Ishikawa (cell line): Measurements from ENCODE around the gene SYS1.

Experiments used
- CEBPB ChIP-seq: IDR thresholded peaks from 2 replicates; pipeline ENCODE4 v1.6.1; 2012
- CREB1 ChIP-seq: IDR thresholded peaks from 2 replicates; pipeline ENCODE4 v1.6.1; 2012; ENCODE audit warnings: low read depth
- EGR1 ChIP-seq: IDR thresholded peaks from 2 replicates; pipeline ENCODE4 v1.6.1; 2012
- EP300 ChIP-seq: IDR thresholded peaks from 2 replicates; pipeline ENCODE4 v1.6.1; 2012; ENCODE audit warnings: borderline replicate concordance
- FOXM1 ChIP-seq: IDR thresholded peaks from 2 replicates; pipeline ENCODE4 v1.6.1; 2012; ENCODE audit warnings: low read depth, borderline replicate concordance
- MAX ChIP-seq: IDR thresholded peaks from 2 replicates; pipeline ENCODE4 v1.6.1; 2012
- NFIC ChIP-seq: IDR thresholded peaks from 2 replicates; pipeline ENCODE4 v1.6.1; 2012
- RAD21 ChIP-seq: IDR thresholded peaks from 2 replicates; pipeline ENCODE4 v1.6.1; 2012; ENCODE audit warnings: low read depth
- REST ChIP-seq: IDR thresholded peaks from 2 replicates; pipeline ENCODE4 v1.6.1; 2012; ENCODE audit warnings: low read depth, mild to moderate bottlenecking
- TAF1 ChIP-seq: IDR thresholded peaks from 2 replicates; pipeline ENCODE4 v1.6.1; 2012; ENCODE audit warnings: low read depth, mild to moderate bottlenecking
- TCF12 ChIP-seq: IDR thresholded peaks from 2 replicates; pipeline ENCODE4 v1.6.1; 2012; ENCODE audit warnings: low read depth
- TEAD4 ChIP-seq: IDR thresholded peaks from 2 replicates; pipeline ENCODE4 v1.6.1; 2012
- USF1 ChIP-seq: IDR thresholded peaks from 2 replicates; pipeline ENCODE4 v1.6.1; 2012
- YY1 ChIP-seq: IDR thresholded peaks from 2 replicates; pipeline ENCODE4 v1.6.1; 2012; ENCODE audit warnings: low read depth
- ZBTB7A ChIP-seq: IDR thresholded peaks from 2 replicates; pipeline ENCODE4 v1.6.1; 2012; ENCODE audit warnings: low read depth

SYS1 gene

GRCh38 chr20:45362804-45363610, at the start of gene SYS1:
SYS1 (plus strand) TSS chr20:45363156; CDS start chr20:45363532, 376 bp downstream.
- TF ChIP-seq EP300 = peak; percentile 27; the same call in 1 of the 2 replicates
- TF ChIP-seq ZBTB7A = no peak
- TF ChIP-seq TCF12 = peak; percentile 33; the same call in 1 of the 2 replicates
- 0 out of 2 replicates have a peak, but pooled peaks have one; percentile 15 for TF ChIP-seq EGR1
- no peak for TF ChIP-seq FOXM1
- TF ChIP-seq NFIC = no peak
- peak; percentile 83 for TF ChIP-seq RAD21
- no peak for TF ChIP-seq REST
- peak; percentile 67 for TF ChIP-seq MAX
- peak; percentile 49 for TF ChIP-seq YY1
- peak; percentile 34; the same call in 1 of the 2 replicates for TF ChIP-seq CEBPB
- TF ChIP-seq USF1 = 0 out of 2 replicates have a peak, but pooled peaks have one; percentile 4
- TF ChIP-seq TEAD4 = peak; percentile 5; the same call in 1 of the 2 replicates
- no peak for TF ChIP-seq CREB1
- TF ChIP-seq TAF1 = peak; percentile 71

GRCh38 chr20:45313943-45314342, 49.0 kb upstream of the SYS1 start:
- TF ChIP-seq EGR1 (no peak), NFIC (no peak), TAF1 (no peak), USF1 (no peak), TCF12 (no peak), FOXM1 (no peak), MAX (no peak), ZBTB7A (no peak), EP300 (no peak), RAD21 (no peak), CREB1 (no peak), REST (no peak), CEBPB (no peak), YY1 (no peak), TEAD4 (no peak)

- no peak for TF ChIP-seq REST
- no peak for TF ChIP-seq CEBPB
- no peak for TF ChIP-seq TCF12
- no peak for TF ChIP-seq FOXM1
- TF ChIP-seq RAD21 = no peak
- TF ChIP-seq TEAD4 = no peak
These were observed 47.3 kb upstream of the SYS1 start for GRCh38 chr20:45315672-45316071.
